HepG2 (cell line): ENCODE measurements around the gene PRCD. TPM values are rescaled to one million over a fixed set of nuclear protein-coding genes. Genes with fewer than 3 reads are reported as not detected.

ENCODE experiments used
- ISX ChIP-seq: sonication (generic); formaldehyde crosslinking; conservative IDR thresholded peaks from 2 replicates; pipeline ENCODE4 v1.5.0; 2020; ENCODE audit warnings: missing genetic modification reagents
- KLF16 ChIP-seq, 2 experiments: sonication (generic) in 1 of 2; formaldehyde crosslinking in 1 of 2; IDR thresholded peaks; 2 replicates each; pipeline versions ENCODE4 v1.6.1 to v1.8.0; 2016 to 2023; ENCODE audit warnings: missing genetic modification reagents in 2 of 2, missing compliant biosample characterization in 1 of 2
- NCOA2 ChIP-seq: sonication (generic); formaldehyde crosslinking; IDR thresholded peaks from 2 replicates; pipeline ENCODE4 v1.8.0; 2022; ENCODE audit warnings: inconsistent platforms
- NFIB ChIP-seq: sonication (generic); formaldehyde crosslinking; IDR thresholded peaks from 2 replicates; pipeline ENCODE4 v1.9.0; 2021; ENCODE audit warnings: missing genetic modification reagents, mild to moderate bottlenecking, borderline replicate concordance
- NFKB2 ChIP-seq: sonication (generic); formaldehyde crosslinking; IDR thresholded peaks from 2 replicates; pipeline ENCODE4 v1.4.0; 2020; ENCODE audit warnings: missing genetic modification reagents, borderline replicate concordance
- PAF1 ChIP-seq: IDR thresholded peaks from 2 replicates; pipeline ENCODE4 v1.6.1; 2016; ENCODE audit warnings: missing genetic modification reagents, missing compliant biosample characterization
- RXRA ChIP-seq: sonication (generic); formaldehyde crosslinking; IDR thresholded peaks from 2 replicates; pipeline ENCODE4 v1.5.1; 2020; ENCODE audit warnings: missing genetic modification reagents
- ZFP37 ChIP-seq: sonication (generic); formaldehyde crosslinking; IDR thresholded peaks from 2 replicates; pipeline ENCODE4 v1.4.0; 2020; ENCODE audit warnings: missing genetic modification reagents, borderline replicate concordance
- ZNF292 ChIP-seq: sonication (generic); formaldehyde crosslinking; IDR thresholded peaks from 2 replicates; pipeline ENCODE4 v1.8.1; 2022; ENCODE audit warnings: mild to moderate bottlenecking, low read depth, missing genetic modification reagents, borderline replicate concordance
- ZNF501 ChIP-seq: sonication (generic); formaldehyde crosslinking; IDR thresholded peaks from 2 replicates; pipeline ENCODE4 v1.5.1; 2020; ENCODE audit warnings: mild to moderate bottlenecking, moderate library complexity, missing genetic modification reagents
- ZNF569 ChIP-seq: sonication (generic); formaldehyde crosslinking; IDR thresholded peaks from 2 replicates; pipeline ENCODE4 v1.5.0; 2020; ENCODE audit warnings: mild to moderate bottlenecking, missing genetic modification reagents, moderate library complexity, borderline replicate concordance
- polyA plus RNA-seq, 8 experiments: library from polyadenylated mRNA; depleted of rRNA in 3 of 8; stranded (reverse) in 7 of 8; unstranded in 1 of 8; fragments of >200 nt; fragmentation: Illumina TruSeq in 4 of 8; extraction: Trizol in 4 of 8; gene quantifications; 2 replicates each; pipeline versions ENCODE4 v1.2.1 to v1.2.3, GENCODE V29; 2011 to 2016; ENCODE audit warnings: low read depth in 4 of 8, missing spikeins in 1 of 8, mixed read lengths in 1 of 8; ENCODE audit not compliant: insufficient read depth in 1 of 8
- total RNA-seq, 5 experiments: library from RNA; depleted of rRNA; stranded (reverse); fragments of >200 nt; fragmentation: Illumina TruSeq; extraction: Trizol; gene quantifications; 2 replicates each; pipeline ENCODE4 v1.2.3, GENCODE V29; 2016; ENCODE audit warnings: low read depth in 1 of 5
- TF ChIP-seq, protein P1 (sequence below): sonication (generic); formaldehyde crosslinking; conservative IDR thresholded peaks from 2 replicates; pipeline ENCODE4 v1.8.0; 2022; ENCODE audit warnings: mild to moderate bottlenecking, moderate library complexity, missing genetic modification reagents
- TF ChIP-seq, protein P2 (sequence below): sonication (generic); formaldehyde crosslinking; IDR thresholded peaks from 2 replicates; pipeline ENCODE4 v1.4.0; 2020; ENCODE audit warnings: missing genetic modification reagents
- TF ChIP-seq, protein P3 (sequence below): sonication (generic); formaldehyde crosslinking; IDR thresholded peaks from 2 replicates; pipeline ENCODE4 v1.5.0; 2020; ENCODE audit warnings: mild to moderate bottlenecking, missing genetic modification reagents, borderline replicate concordance
- TF ChIP-seq, protein P4 (sequence below): sonication (generic); formaldehyde crosslinking; IDR thresholded peaks from 2 replicates; pipeline ENCODE4 v1.8.0; 2022; ENCODE audit warnings: missing genetic modification reagents, mild to moderate bottlenecking, moderate library complexity, borderline replicate concordance
- TF ChIP-seq, protein P5 (sequence below): sonication (generic); formaldehyde crosslinking; IDR thresholded peaks from 2 replicates; pipeline ENCODE4 v1.4.0; 2020; ENCODE audit warnings: low read depth, mild to moderate bottlenecking, missing genetic modification reagents
- TF ChIP-seq, protein P6 (sequence below): IDR thresholded peaks from 2 replicates; pipeline ENCODE4 v1.6.1; 2016; ENCODE audit warnings: missing genetic modification reagents, missing compliant biosample characterization

Gene PRCD
- total and polyA plus RNA-seq, 2 of the 13 experiments (the other 11 are each of a cell fraction or from before 2014, with no cell fraction given): 0.51 TPM; not detected in 1

DNA sequence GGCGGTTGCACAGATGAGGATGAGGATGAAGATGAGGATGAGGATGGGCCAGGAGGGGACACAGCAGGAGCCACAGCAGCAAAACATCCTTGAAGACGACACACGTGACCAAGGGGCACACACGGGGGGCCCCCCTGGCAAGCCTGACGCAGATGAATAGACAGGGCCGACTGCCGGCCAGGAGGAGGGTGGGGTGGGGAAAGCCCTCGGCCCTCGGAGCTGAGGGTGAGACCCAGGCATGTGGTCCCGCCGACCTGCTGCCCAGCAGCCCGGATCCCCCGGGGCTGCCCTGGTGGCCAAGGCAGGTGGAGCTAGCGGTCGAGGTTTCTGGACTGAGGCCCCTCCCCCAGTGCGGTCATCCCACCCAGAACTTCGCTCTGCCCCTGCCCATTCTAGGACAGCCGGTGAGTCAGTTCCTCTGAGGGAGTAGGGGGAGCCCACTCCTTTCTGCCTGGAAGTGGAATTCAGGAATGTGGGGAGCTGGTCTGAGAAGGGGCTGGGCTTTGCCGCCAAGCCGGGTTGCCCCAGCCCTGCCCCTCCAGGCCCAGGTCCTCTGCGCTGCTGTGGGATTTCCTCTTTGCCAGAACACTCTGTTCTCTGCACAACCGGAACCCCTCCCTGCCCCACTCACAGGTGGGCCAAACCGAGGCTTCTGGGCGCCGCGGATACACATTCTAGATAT is 12.3 kb upstream of the PRCD start (continued):
- TF ChIP-seq, protein P1, sequence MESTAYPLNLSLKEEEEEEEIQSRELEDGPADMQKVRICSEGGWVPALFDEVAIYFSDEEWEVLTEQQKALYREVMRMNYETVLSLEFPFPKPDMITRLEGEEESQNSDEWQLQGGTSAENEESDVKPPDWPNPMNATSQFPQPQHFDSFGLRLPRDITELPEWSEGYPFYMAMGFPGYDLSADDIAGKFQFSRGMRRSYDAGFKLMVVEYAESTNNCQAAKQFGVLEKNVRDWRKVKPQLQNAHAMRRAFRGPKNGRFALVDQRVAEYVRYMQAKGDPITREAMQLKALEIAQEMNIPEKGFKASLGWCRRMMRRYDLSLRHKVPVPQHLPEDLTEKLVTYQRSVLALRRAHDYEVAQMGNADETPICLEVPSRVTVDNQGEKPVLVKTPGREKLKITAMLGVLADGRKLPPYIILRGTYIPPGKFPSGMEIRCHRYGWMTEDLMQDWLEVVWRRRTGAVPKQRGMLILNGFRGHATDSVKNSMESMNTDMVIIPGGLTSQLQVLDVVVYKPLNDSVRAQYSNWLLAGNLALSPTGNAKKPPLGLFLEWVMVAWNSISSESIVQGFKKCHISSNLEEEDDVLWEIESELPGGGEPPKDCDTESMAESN (CRISPR knock-in tag): 0 out of 2 replicates have a peak, but pooled peaks have one; percentile 33
- peak; percentile 70; the same call in 1 of the 2 replicates for TF ChIP-seq NFKB2 (CRISPR knock-in tag)
- TF ChIP-seq PAF1: no peak; the same call in 1 of the 2 replicates
- TF ChIP-seq, protein P2, sequence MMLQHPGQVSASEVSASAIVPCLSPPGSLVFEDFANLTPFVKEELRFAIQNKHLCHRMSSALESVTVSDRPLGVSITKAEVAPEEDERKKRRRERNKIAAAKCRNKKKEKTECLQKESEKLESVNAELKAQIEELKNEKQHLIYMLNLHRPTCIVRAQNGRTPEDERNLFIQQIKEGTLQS: peak; percentile 56; the same call in 1 of the 2 replicates
- TF ChIP-seq NCOA2: 0 out of 2 replicates have a peak, but pooled peaks have one; percentile 19
- TF ChIP-seq NFIB (CRISPR knock-in tag): no peak
- TF ChIP-seq ZNF501 (CRISPR knock-in tag): 0 out of 2 replicates have a peak, but pooled peaks have one; percentile 13
- TF ChIP-seq ZFP37: no peak
- TF ChIP-seq, protein P3, sequence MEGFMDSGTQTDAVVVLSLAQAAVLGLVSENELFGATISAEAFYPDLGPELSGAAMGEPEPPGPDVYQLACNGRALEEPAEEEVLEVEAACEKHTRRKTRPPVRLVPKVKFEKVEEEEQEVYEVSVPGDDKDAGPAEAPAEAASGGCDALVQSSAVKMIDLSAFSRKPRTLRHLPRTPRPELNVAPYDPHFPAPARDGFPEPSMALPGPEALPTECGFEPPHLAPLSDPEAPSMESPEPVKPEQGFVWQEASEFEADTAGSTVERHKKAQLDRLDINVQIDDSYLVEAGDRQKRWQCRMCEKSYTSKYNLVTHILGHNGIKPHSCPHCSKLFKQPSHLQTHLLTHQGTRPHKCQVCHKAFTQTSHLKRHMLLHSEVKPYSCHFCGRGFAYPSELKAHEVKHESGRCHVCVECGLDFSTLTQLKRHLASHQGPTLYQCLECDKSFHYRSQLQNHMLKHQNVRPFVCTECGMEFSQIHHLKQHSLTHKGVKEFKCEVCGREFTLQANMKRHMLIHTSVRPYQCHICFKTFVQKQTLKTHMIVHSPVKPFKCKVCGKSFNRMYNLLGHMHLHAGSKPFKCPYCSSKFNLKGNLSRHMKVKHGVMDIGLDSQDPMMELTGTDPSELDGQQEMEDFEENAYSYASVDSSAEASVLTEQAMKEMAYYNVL (CRISPR knock-in tag): peak; percentile 38; the same call in 1 of the 2 replicates
- TF ChIP-seq KLF16 (CRISPR knock-in tag; IDR thresholded peaks at IDR 0.05): no peak
- TF ChIP-seq, protein P4, sequence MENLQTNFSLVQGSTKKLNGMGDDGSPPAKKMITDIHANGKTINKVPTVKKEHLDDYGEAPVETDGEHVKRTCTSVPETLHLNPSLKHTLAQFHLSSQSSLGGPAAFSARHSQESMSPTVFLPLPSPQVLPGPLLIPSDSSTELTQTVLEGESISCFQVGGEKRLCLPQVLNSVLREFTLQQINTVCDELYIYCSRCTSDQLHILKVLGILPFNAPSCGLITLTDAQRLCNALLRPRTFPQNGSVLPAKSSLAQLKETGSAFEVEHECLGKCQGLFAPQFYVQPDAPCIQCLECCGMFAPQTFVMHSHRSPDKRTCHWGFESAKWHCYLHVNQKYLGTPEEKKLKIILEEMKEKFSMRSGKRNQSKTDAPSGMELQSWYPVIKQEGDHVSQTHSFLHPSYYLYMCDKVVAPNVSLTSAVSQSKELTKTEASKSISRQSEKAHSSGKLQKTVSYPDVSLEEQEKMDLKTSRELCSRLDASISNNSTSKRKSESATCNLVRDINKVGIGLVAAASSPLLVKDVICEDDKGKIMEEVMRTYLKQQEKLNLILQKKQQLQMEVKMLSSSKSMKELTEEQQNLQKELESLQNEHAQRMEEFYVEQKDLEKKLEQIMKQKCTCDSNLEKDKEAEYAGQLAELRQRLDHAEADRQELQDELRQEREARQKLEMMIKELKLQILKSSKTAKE (CRISPR knock-in tag): no peak
- TF ChIP-seq ZNF569 (CRISPR knock-in tag): no peak
- no peak for TF ChIP-seq ZNF292 (CRISPR knock-in tag)
- TF ChIP-seq ISX: no peak
- TF ChIP-seq, protein P5, sequence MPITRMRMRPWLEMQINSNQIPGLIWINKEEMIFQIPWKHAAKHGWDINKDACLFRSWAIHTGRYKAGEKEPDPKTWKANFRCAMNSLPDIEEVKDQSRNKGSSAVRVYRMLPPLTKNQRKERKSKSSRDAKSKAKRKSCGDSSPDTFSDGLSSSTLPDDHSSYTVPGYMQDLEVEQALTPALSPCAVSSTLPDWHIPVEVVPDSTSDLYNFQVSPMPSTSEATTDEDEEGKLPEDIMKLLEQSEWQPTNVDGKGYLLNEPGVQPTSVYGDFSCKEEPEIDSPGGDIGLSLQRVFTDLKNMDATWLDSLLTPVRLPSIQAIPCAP (CRISPR knock-in tag): no peak
- TF ChIP-seq, protein P6, sequence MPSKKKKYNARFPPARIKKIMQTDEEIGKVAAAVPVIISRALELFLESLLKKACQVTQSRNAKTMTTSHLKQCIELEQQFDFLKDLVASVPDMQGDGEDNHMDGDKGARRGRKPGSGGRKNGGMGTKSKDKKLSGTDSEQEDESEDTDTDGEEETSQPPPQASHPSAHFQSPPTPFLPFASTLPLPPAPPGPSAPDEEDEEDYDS (CRISPR knock-in tag): peak; percentile 31; the same call in 1 of the 2 replicates
- peak; percentile 17; the same call in 1 of the 2 replicates for TF ChIP-seq RXRA (CRISPR knock-in tag)
